SU-DHL-6 (cell line): Measurements from ENCODE around the gene ZGRF1.

Source experiments
- H2AFZ ChIP-seq: fragments of 200-600 bp; sonication (generic); 2 replicates; pipeline ENCODE4 v1.6.1; 2014; ENCODE audit warnings: low read depth, mild to moderate bottlenecking, moderate library complexity, mixed read lengths, antibody characterized with exemption, low read length; ENCODE audit not compliant: severe bottlenecking
- H3F3A ChIP-seq: fragments of 200-600 bp; shearing (Covaris generic); 2 replicates; pipeline ENCODE4 v1.6.0; 2016; ENCODE audit warnings: antibody characterized with exemption, mild to moderate bottlenecking; ENCODE audit not compliant: insufficient read depth
- H3K27ac ChIP-seq: fragments of 200-600 bp; sonication (generic); 2 replicates; pipeline ENCODE4 v1.5.1; 2016; ENCODE audit warnings: low read depth, mild to moderate bottlenecking, low read length, moderate library complexity, mixed read lengths
- H3K27me3 ChIP-seq: fragments of 200-600 bp; sonication (generic), shearing (Covaris generic); 2 replicates; pipeline ENCODE4 v1.6.0; 2014; ENCODE audit warnings: mild to moderate bottlenecking, low read length
- H3K36me3 ChIP-seq: fragments of 200-600 bp; sonication (generic); 2 replicates; pipeline ENCODE4 v1.6.1; 2014; ENCODE audit warnings: mild to moderate bottlenecking, low read length, mixed read lengths
- H3K4me2 ChIP-seq: fragments of 300-600, 200-600 bp; shearing (Covaris generic), sonication (generic); 2 replicates; pipeline ENCODE4 v1.6.0; 2014; ENCODE audit warnings: low read length, low read depth, mild to moderate bottlenecking; ENCODE audit not compliant: poor library complexity, severe bottlenecking
- H3K4me3 ChIP-seq: fragments of 200-600 bp; sonication (generic); 2 replicates; pipeline ENCODE4 v1.5.1; 2014; ENCODE audit warnings: antibody characterized with exemption, low read length, mild to moderate bottlenecking, mixed read lengths; ENCODE audit not compliant: insufficient read depth, poor library complexity, severe bottlenecking
- H3K79me2 ChIP-seq: fragments of 200-600 bp; sonication (generic); 2 replicates; pipeline ENCODE4 v1.6.1; 2014; ENCODE audit warnings: mild to moderate bottlenecking, low read length, moderate library complexity; ENCODE audit not compliant: insufficient read depth
- H3K9ac ChIP-seq: fragments of 200-600 bp; sonication (generic); 2 replicates; pipeline ENCODE4 v1.7.0; 2014; ENCODE audit warnings: mild to moderate bottlenecking, low read length
- H3K9me2 ChIP-seq: fragments of 200-600 bp; sonication (generic); replicated peaks from 2 replicates; pipeline ENCODE4 v1.6.1; 2014; ENCODE audit warnings: low read length; ENCODE audit not compliant: insufficient read depth
- H3K9me3 ChIP-seq: fragments of 200-600 bp; sonication (generic); 2 replicates; pipeline ENCODE4 v1.6.1; 2014; ENCODE audit warnings: low read length, mixed read lengths; ENCODE audit not compliant: insufficient read depth
- H4K20me1 ChIP-seq: fragments of 200-600 bp; sonication (generic); 2 replicates; pipeline ENCODE4 v1.6.1; 2014; ENCODE audit warnings: low read depth, mild to moderate bottlenecking, antibody characterized with exemption, low read length, moderate library complexity, mixed read lengths
- EZH2phosphoT487 ChIP-seq: fragments of 200-600 bp; sonication (generic), shearing (Covaris generic); conservative IDR thresholded peaks from 2 replicates; pipeline ENCODE4 v1.6.1; 2018; ENCODE audit warnings: mild to moderate bottlenecking, antibody characterized with exemption, low read length, moderate library complexity, mixed read lengths
- TF ChIP-seq, protein P1 (sequence below): fragments of 200-600 bp; sonication (generic); IDR thresholded peaks from one replicate; pipeline ENCODE4 v1.5.1; 2017; ENCODE audit warnings: antibody characterized with exemption, mild to moderate bottlenecking, low read length, moderate library complexity; ENCODE audit not compliant: insufficient read depth, poor library complexity, severe bottlenecking

ZGRF1 gene

DNA sequence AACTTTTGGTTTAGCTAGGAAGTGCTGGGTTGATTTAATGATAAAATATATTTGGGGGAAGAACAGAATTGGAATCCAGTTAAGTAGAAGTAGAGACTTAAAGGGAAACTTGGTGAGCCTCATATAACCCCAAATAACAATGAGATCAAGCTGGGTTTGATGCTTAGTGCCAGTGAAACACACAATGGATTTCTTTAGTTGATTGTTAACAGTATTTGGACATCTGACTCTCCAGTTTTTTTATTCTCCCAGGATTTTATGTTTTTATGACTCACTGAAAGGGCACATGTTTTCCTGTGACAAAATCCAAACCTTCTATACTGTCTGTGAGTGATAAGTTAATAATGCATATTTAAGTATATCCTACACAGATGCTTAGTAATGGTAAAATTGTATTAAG, 118.0 kb downstream of the ZGRF1 start:
- Histone ChIP-seq H3K27me3 (no peaks in the 10 kb centered on the region), H4K20me1 (no peaks in the 10 kb centered on the region)

DNA sequence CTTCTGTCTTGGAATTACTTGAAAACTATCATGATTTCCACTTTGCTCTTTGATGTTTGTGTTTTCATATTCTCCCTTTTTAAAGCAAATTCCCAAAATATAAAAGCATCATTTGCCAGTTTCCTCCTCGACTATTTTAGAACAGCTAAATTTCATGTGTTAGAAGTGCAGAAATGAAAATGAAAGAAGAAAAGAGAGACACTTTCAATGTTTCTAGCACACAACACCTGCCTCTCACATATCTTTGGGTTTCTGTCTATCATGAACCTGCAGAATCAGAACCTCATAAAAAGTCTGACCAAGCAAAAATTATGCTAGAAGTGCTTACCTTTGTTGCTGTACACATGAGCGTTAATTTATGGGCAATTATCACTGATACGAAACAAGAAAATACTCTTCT, 118.8 kb downstream of the ZGRF1 start:
- Histone ChIP-seq H3K9ac (no peak overlapping the region), H3K79me2 (no peaks in the 10 kb centered on the region), H3F3A (no peaks in the 10 kb centered on the region), H3K4me3 (no peak overlapping the region), H3K27ac (no peak overlapping the region), H3K4me2 (no peak overlapping the region), H2AFZ (no peak overlapping the region), H3K9me3 (no peaks in the 10 kb centered on the region), H4K20me1 (no peaks in the 10 kb centered on the region), H3K27me3 (no peaks in the 10 kb centered on the region), H3K36me3 (no peaks in the 10 kb centered on the region), H3K9me2 (no peaks in the 10 kb centered on the region)
- TF ChIP-seq EZH2phosphoT487: no peak
- TF ChIP-seq, protein P1, sequence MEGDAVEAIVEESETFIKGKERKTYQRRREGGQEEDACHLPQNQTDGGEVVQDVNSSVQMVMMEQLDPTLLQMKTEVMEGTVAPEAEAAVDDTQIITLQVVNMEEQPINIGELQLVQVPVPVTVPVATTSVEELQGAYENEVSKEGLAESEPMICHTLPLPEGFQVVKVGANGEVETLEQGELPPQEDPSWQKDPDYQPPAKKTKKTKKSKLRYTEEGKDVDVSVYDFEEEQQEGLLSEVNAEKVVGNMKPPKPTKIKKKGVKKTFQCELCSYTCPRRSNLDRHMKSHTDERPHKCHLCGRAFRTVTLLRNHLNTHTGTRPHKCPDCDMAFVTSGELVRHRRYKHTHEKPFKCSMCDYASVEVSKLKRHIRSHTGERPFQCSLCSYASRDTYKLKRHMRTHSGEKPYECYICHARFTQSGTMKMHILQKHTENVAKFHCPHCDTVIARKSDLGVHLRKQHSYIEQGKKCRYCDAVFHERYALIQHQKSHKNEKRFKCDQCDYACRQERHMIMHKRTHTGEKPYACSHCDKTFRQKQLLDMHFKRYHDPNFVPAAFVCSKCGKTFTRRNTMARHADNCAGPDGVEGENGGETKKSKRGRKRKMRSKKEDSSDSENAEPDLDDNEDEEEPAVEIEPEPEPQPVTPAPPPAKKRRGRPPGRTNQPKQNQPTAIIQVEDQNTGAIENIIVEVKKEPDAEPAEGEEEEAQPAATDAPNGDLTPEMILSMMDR: no peak

More for the DNA sequence above, 118.0 kb downstream of the ZGRF1 start:
- Histone ChIP-seq H2AFZ (no peak overlapping the region), H3K4me2 (no peak overlapping the region), H3F3A (no peaks in the 10 kb centered on the region), H3K4me3 (no peak overlapping the region), H3K9me2 (no peaks in the 10 kb centered on the region), H3K36me3 (no peaks in the 10 kb centered on the region), H3K9me3 (no peaks in the 10 kb centered on the region), H3K27ac (no peak overlapping the region), H3K79me2 (no peaks in the 10 kb centered on the region), H3K9ac (no peak overlapping the region)
- TF ChIP-seq EZH2phosphoT487: no peak
- TF ChIP-seq, protein P1: no peak

DNA sequence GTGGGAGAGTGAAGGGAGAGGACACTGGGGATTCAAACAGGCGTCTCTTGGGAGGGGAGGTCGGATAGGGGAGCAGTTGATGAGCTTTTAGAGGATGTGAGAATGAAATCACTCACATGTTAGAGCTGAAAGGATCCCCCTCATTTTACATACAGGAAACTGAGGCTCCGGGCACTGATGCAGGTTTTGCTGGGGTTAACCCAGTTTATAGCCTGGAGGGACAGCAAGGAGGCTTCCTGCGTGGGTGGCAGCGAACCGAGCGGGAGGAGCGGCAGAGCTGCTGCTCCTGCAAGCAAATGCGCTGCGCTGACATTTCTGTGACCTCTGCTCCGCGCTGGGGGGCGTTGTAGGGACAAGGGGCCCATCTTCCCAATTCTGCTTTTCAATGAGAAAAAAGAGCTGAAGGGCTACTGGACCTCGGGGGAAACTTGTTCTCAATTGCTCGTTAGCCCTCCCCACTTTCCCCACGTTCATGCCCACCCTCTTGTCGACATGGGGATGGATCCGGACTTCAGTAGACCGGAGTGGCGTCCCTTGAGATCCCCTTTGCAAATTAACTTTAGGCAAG, 119.6 kb downstream of the ZGRF1 start:
- Histone ChIP-seq H3K79me2 (no peaks in the 10 kb centered on the region), H3K9me2 (no peaks in the 10 kb centered on the region), H3K36me3 (no peaks in the 10 kb centered on the region), H3K27ac (no peak overlapping the region), H3K4me2 (peak overlapping the region; percentile 70), H2AFZ (peak overlapping the region; percentile 11), H3F3A (no peaks in the 10 kb centered on the region), H3K9me3 (no peaks in the 10 kb centered on the region), H3K9ac (peak overlapping the region; percentile 8; the same call in 1 of the 2 replicates), H3K27me3 (no peaks in the 10 kb centered on the region), H4K20me1 (no peaks in the 10 kb centered on the region), H3K4me3 (peak overlapping the region; percentile 57)
- TF ChIP-seq, protein P1: no peak
- no peak for TF ChIP-seq EZH2phosphoT487
